ENCODE results near the gene TRAPPC2L.

The TRAPPC2L gene

GRCh38 chr16:88815901-88816589, 40.9 kb upstream of the TRAPPC2L start:
- H3K27ac ChIP-seq: no peak overlapping the region
- peak; percentile 39 for TF ChIP-seq CTCF (IDR thresholded peaks at IDR 0.05)
- no peak for DNase-seq (ENCODE audit: low spot score)
- no peak overlapping the region for H3K4me3 ChIP-seq

- TF ChIP-seq CTCF (IDR thresholded peaks at IDR 0.05): no peak
- Histone ChIP-seq H3K4me3 (no peak overlapping the region), H3K27ac (no peak overlapping the region)
- DNase-seq (ENCODE audit: low spot score): no peak
Observed at GRCh38 chr16:88816736-88817535, 40.0 kb upstream of the TRAPPC2L start.

GRCh38 chr16:88817785-88818574, 38.9 kb upstream of the TRAPPC2L start:
- no peak for TF ChIP-seq CTCF (IDR thresholded peaks at IDR 0.05)
- H3K27ac ChIP-seq: no peak overlapping the region
- no peak for DNase-seq (ENCODE audit: low spot score)
- no peak overlapping the region for H3K4me3 ChIP-seq

- Histone ChIP-seq H3K4me3 (no peak overlapping the region), H3K27ac (no peak overlapping the region)
- DNase-seq (ENCODE audit: low spot score): no peak
- TF ChIP-seq CTCF (IDR thresholded peaks at IDR 0.05): no peak
Observed at GRCh38 chr16:88818575-88818874, 38.4 kb upstream of the TRAPPC2L start.

- Histone ChIP-seq H3K27ac (no peak overlapping the region), H3K4me3 (no peak overlapping the region)
- no peak for TF ChIP-seq CTCF (IDR thresholded peaks at IDR 0.05)
- DNase-seq (ENCODE audit: low spot score): no peak
Observed at GRCh38 chr16:88819126-88819525, 37.8 kb upstream of the TRAPPC2L start.

GRCh38 chr16:88820385-88821025, 36.4 kb upstream of the TRAPPC2L start:
- H3K4me3 ChIP-seq: no peak overlapping the region

More at GRCh38 chr16:88820385-88821025, 36.4 kb upstream of the TRAPPC2L start:
- TF ChIP-seq CTCF (IDR thresholded peaks at IDR 0.05): no peak
- DNase-seq (ENCODE audit: low spot score): no peak
- H3K27ac ChIP-seq: no peak overlapping the region

Data from coronary artery (tissue), 2 donors.